Measurements from ENCODE around the gene GPATCH4. TPM values are rescaled to one million over a fixed set of nuclear protein-coding genes. Genes with fewer than 3 reads are reported as not detected.

The GPATCH4 gene
- total RNA-seq, 1 donor from 2014 or later = 26.2 TPM

DNA sequence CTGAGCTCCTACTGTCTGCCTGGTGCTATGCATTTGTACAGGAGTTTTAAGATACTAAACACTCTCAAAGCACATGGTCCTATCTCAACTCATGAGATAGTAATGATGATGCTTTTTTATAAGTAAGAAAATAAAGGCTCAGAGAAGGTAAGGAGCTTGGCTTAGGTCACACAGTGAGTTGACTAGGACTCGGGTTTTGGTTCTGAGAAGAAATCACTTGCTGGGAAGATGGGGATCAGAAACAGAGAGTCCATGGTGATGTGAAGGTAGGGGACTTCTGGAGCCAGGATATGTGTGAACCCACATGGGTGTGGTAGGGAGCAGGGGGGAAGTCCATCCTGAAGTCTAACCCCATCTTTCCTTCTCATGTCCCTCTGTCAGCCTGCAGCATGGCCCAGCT is 44.4 kb upstream of the GPATCH4 start:
- Mint-ChIP-seq H3K4me3 (ENCODE audit: low read depth) (no peak overlapping the region), H3K4me1 (ENCODE audit: low read depth) (peaks cover 3% of the 10 kb centered on the region), H3K36me3 (ENCODE audit: insufficient read depth) (no peaks in the 10 kb centered on the region), H3K27me3 (peaks cover 89% of the 10 kb centered on the region), H3K27ac (no peak overlapping the region), H3K9me3 (ENCODE audit: low read depth) (no peaks in the 10 kb centered on the region)
- DNase-seq (ENCODE audit: low spot score, unreplicated experiment) = no peak
- TF ChIP-seq, protein P1, sequence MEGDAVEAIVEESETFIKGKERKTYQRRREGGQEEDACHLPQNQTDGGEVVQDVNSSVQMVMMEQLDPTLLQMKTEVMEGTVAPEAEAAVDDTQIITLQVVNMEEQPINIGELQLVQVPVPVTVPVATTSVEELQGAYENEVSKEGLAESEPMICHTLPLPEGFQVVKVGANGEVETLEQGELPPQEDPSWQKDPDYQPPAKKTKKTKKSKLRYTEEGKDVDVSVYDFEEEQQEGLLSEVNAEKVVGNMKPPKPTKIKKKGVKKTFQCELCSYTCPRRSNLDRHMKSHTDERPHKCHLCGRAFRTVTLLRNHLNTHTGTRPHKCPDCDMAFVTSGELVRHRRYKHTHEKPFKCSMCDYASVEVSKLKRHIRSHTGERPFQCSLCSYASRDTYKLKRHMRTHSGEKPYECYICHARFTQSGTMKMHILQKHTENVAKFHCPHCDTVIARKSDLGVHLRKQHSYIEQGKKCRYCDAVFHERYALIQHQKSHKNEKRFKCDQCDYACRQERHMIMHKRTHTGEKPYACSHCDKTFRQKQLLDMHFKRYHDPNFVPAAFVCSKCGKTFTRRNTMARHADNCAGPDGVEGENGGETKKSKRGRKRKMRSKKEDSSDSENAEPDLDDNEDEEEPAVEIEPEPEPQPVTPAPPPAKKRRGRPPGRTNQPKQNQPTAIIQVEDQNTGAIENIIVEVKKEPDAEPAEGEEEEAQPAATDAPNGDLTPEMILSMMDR (IDR thresholded peaks at IDR 0.05; ENCODE audit: unreplicated experiment) = no peak

DNA sequence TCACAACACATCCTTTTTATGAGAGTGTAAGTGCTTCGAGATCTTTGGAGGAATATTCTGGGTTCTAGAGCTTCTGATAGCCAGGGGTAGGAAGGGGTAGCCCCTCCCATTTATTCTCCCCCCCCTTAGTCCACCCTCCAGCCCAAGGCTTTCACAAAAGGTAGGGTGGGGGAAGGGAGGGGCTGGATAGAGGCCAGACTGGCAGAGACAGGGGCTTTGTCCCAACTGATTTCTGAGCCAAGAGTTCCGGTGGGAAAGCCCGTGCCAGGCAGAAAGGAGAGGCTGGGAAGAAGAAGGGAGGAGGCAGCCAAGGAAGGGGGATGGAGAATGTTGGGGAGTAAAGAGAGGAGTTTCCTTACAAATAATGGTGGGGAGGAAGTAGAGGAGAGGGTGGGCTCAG is 43.8 kb upstream of the GPATCH4 start:
- no peak overlapping the region for H3K4me3 Mint-ChIP-seq (ENCODE audit: low read depth)
- no peak for DNase-seq (ENCODE audit: low spot score, unreplicated experiment)
- H3K27me3 Mint-ChIP-seq = peaks cover 89% of the 10 kb centered on the region

DNA sequence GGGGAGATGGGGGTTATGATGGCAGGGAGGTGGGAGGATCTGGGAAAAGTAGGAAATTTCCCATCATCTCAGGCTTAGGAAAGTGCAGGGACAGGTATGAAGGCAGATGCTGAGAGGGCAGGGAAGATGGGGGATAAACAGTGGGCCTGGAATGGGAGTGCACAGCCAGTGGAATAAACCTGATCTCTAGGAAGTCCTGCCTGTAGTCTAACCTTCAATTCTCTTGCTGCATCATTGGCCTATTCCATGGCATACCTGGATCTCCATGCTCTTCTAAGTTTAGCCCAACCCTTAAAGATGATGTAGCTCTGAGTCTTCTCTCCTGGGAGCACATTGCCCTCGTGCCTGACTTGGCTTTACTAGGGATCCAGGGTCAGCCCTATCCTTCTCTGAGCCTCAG is 43.4 kb upstream of the GPATCH4 start:
- Mint-ChIP-seq H3K36me3 (ENCODE audit: insufficient read depth) (no peaks in the 10 kb centered on the region), H3K4me1 (ENCODE audit: low read depth) (peaks cover 3% of the 10 kb centered on the region), H3K4me3 (ENCODE audit: low read depth) (no peak overlapping the region), H3K9me3 (ENCODE audit: low read depth) (no peaks in the 10 kb centered on the region), H3K27me3 (peaks cover 90% of the 10 kb centered on the region), H3K27ac (peak overlapping the region; percentile 24)
- TF ChIP-seq, protein P1 (IDR thresholded peaks at IDR 0.05; ENCODE audit: unreplicated experiment) = no peak
- no peak for DNase-seq (ENCODE audit: low spot score, unreplicated experiment)

More for the DNA sequence above, 43.8 kb upstream of the GPATCH4 start:
- Mint-ChIP-seq H3K27ac (peak overlapping the region; percentile 24), H3K36me3 (ENCODE audit: insufficient read depth) (no peaks in the 10 kb centered on the region), H3K4me1 (ENCODE audit: low read depth) (peaks cover 3% of the 10 kb centered on the region), H3K9me3 (ENCODE audit: low read depth) (no peaks in the 10 kb centered on the region)
- TF ChIP-seq, protein P1 (IDR thresholded peaks at IDR 0.05; ENCODE audit: unreplicated experiment) = no peak

DNA sequence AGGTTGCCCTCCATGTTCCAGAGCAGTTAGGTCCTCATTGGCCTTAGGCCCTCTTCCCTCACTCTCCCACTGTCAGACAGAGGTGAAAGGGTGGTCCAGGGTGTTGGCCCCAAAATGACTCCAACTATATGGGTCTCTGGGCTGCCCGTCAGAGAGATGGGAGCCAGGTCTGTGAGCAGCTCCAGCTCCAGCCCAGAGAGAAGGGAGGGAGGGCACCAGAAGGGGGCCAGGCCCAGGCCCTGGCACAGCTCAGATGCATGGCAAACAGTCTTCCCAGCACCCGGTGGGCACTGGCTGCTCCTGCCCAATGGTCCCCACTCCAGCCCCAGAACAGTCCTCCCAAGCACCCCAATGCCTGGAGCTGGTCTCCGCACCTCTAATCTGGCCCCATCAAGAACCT is 42.9 kb upstream of the GPATCH4 start:
- DNase-seq (ENCODE audit: low spot score, unreplicated experiment) = no peak
- TF ChIP-seq, protein P1 (IDR thresholded peaks at IDR 0.05; ENCODE audit: unreplicated experiment) = no peak
- Mint-ChIP-seq H3K4me1 (ENCODE audit: low read depth) (peaks cover 3% of the 10 kb centered on the region), H3K27me3 (peaks cover 91% of the 10 kb centered on the region), H3K9me3 (ENCODE audit: low read depth) (no peaks in the 10 kb centered on the region), H3K4me3 (ENCODE audit: low read depth) (no peak overlapping the region), H3K27ac (no peak overlapping the region), H3K36me3 (ENCODE audit: insufficient read depth) (no peaks in the 10 kb centered on the region)

DNA sequence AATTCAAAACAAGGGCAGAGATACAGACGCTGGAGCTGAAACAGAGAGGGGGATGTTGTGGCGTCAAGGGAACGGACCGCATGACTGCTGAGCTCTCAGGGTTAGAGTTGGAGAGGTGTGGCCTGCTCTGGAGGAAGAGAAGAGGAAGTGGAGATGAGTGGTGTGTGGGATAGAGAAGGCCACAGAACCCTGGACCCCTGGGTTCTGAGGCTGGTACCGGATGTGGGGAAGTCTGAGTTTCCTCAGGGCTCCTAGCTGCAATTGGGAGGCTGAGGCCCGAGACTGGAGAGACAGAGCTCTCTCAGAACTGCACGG is 42.5 kb upstream of the GPATCH4 start:
- Mint-ChIP-seq H3K27ac (no peak overlapping the region), H3K4me1 (ENCODE audit: low read depth) (peaks cover 3% of the 10 kb centered on the region), H3K4me3 (ENCODE audit: low read depth) (no peak overlapping the region), H3K9me3 (ENCODE audit: low read depth) (no peaks in the 10 kb centered on the region), H3K27me3 (peaks cover 91% of the 10 kb centered on the region), H3K36me3 (ENCODE audit: insufficient read depth) (no peaks in the 10 kb centered on the region)
- no peak for DNase-seq (ENCODE audit: low spot score, unreplicated experiment)
- TF ChIP-seq, protein P1 (IDR thresholded peaks at IDR 0.05; ENCODE audit: unreplicated experiment) = no peak
